ENCODE data around the gene RHBDL3. TPM values are rescaled to one million over a fixed set of nuclear protein-coding genes. Genes with fewer than 3 reads are reported as not detected.
A peak's percentile ranks its signal among the peaks of the same experiment; 100 is the strongest.

The RHBDL3 gene
- total RNA-seq, 1 experiment from 2014 or later, result not detected

DNA sequence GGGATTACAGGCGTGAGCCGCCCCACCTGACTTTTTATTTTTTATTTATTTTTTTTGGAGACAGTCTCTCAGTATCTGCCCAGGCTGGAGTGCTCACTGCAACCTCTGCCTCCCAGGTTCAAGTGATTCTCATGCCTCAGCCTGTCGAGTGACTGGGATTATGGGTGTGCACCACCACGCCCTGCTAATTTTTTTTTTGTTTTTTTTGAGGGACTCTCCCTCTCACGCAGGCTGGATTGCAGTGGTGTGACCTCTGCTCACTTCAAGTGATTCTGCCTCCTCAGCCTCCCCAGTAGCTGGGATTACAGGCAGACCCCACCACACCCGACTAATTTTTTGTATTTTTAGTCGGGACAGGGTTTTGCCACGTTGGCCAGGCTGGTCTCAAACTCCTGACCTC is 92.0 kb downstream of the RHBDL3 start:
- Histone ChIP-seq H3K27ac (no peak overlapping the region), H3K4me3 (no peak overlapping the region), H3K27me3 (ENCODE audit: insufficient read depth, low read depth) (no peaks in the 10 kb centered on the region), H3K36me3 (ENCODE audit: low read depth) (peaks cover 69% of the 10 kb centered on the region), H4K20me1 (ENCODE audit: insufficient read depth) (peaks cover 95% of the 10 kb centered on the region), H3K4me1 (replicated peaks; ENCODE audit: insufficient read depth) (peaks cover 36% of the 10 kb centered on the region), H3K9me2 (ENCODE audit: insufficient read depth) (no peaks in the 10 kb centered on the region), H3F3A (ENCODE audit: insufficient read depth, low read depth) (peaks cover 78% of the 10 kb centered on the region), H2AFZ (no peak overlapping the region), H3K79me2 (ENCODE audit: low read depth) (peaks cover 97% of the 10 kb centered on the region), H3K9me3 (ENCODE audit: insufficient read depth, low read depth) (no peaks in the 10 kb centered on the region), H3K4me2 (no peak overlapping the region)
- POLR2A ChIA-PET (ENCODE audit: unreplicated experiment), result no interaction called here
- TF ChIP-seq, protein P1, sequence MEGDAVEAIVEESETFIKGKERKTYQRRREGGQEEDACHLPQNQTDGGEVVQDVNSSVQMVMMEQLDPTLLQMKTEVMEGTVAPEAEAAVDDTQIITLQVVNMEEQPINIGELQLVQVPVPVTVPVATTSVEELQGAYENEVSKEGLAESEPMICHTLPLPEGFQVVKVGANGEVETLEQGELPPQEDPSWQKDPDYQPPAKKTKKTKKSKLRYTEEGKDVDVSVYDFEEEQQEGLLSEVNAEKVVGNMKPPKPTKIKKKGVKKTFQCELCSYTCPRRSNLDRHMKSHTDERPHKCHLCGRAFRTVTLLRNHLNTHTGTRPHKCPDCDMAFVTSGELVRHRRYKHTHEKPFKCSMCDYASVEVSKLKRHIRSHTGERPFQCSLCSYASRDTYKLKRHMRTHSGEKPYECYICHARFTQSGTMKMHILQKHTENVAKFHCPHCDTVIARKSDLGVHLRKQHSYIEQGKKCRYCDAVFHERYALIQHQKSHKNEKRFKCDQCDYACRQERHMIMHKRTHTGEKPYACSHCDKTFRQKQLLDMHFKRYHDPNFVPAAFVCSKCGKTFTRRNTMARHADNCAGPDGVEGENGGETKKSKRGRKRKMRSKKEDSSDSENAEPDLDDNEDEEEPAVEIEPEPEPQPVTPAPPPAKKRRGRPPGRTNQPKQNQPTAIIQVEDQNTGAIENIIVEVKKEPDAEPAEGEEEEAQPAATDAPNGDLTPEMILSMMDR (conservative IDR thresholded peaks at IDR 0.05), result no peak
- no peak for TF ChIP-seq EZH2 (IDR thresholded peaks at IDR 0.05; ENCODE audit: low read depth)
- CTCF ChIA-PET, result no interaction called here
- BruUV-seq (replicated peaks), result no TSS peak
- DNase-seq, result no peak
- intact Hi-C loops (cut with micrococcal nuclease; ENCODE audit: unreplicated experiment), result no loop called here

DNA sequence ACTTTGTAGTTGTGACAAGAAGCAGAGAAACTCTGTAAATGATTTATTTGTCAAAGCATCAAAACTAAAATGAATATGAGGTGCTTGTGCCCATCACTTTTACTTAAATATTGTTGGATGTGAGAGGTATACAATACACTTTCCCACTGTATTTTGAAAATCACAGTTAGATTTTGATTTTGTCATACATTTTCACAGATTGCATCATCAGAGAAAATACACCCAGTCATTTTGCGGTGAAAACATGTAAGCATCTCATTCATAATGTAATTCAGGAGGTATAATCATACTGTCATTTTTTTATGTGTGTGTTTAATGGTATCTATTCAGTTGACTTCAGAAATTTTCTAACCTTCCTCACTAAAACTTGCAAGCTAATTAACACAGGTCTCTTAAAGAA is 95.6 kb downstream of the RHBDL3 start:
- no peak for DNase-seq
- H4K20me1 ChIP-seq (ENCODE audit: insufficient read depth), result peaks cover 93% of the 10 kb centered on the region
- H3K27ac ChIP-seq, result peak overlapping the region; percentile 21; the same call in 1 of the 2 replicates
- intact Hi-C loops (cut with micrococcal nuclease; ENCODE audit: unreplicated experiment), result no loop called here
- CTCF ChIA-PET, result no interaction called here
- peaks cover 78% of the 10 kb centered on the region for H3K36me3 ChIP-seq (ENCODE audit: low read depth)
- POLR2A ChIA-PET (ENCODE audit: unreplicated experiment), result no interaction called here
- no peaks in the 10 kb centered on the region for H3K9me2 ChIP-seq (ENCODE audit: insufficient read depth)
- no peak overlapping the region for H2AFZ ChIP-seq
- no peaks in the 10 kb centered on the region for H3K9me3 ChIP-seq (ENCODE audit: insufficient read depth, low read depth)
- no peaks in the 10 kb centered on the region for H3K27me3 ChIP-seq (ENCODE audit: insufficient read depth, low read depth)
- H3K4me3 ChIP-seq, result no peak overlapping the region
- H3F3A ChIP-seq (ENCODE audit: insufficient read depth, low read depth), result peaks cover 82% of the 10 kb centered on the region
- no peak for TF ChIP-seq EZH2 (IDR thresholded peaks at IDR 0.05; ENCODE audit: low read depth)
- TF ChIP-seq, protein P1 (conservative IDR thresholded peaks at IDR 0.05), result no peak
- no TSS peak for BruUV-seq (replicated peaks)
- no peak overlapping the region for H3K4me2 ChIP-seq
- H3K4me1 ChIP-seq (replicated peaks; ENCODE audit: insufficient read depth), result peaks cover 7% of the 10 kb centered on the region
- peaks cover 90% of the 10 kb centered on the region for H3K79me2 ChIP-seq (ENCODE audit: low read depth)

DNA sequence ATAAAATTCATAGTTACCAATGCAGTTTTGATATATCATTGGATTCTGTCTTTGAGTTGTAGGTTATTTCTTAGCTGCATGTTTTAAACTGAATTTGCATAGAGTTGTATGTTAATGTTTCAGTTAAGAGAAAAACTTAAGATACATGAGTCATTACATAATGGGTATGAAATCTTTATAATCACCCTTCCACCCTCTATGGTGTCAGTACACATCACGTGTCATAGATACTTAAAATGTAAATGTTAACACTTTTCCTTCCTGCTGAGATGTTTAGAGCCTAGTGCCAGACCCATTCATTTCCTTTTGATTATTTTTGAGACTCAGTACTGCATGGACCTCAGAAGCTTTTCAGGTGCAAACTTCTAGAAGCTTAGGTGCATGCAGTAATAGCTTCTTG is 104.8 kb downstream of the RHBDL3 start:
- H3K36me3 ChIP-seq (ENCODE audit: low read depth), result peaks cover 72% of the 10 kb centered on the region
- no peak overlapping the region for H3K4me2 ChIP-seq
- CTCF ChIA-PET, result no interaction called here
- H3K27me3 ChIP-seq (ENCODE audit: insufficient read depth, low read depth), result no peaks in the 10 kb centered on the region
- no TSS peak for BruUV-seq (replicated peaks)
- no peak overlapping the region for H3K27ac ChIP-seq
- intact Hi-C loops (cut with micrococcal nuclease; ENCODE audit: unreplicated experiment), result no loop called here
- peaks cover 93% of the 10 kb centered on the region for H4K20me1 ChIP-seq (ENCODE audit: insufficient read depth)
- H2AFZ ChIP-seq, result no peak overlapping the region
- peaks cover 51% of the 10 kb centered on the region; the same call in 1 of the 2 replicates for H3K79me2 ChIP-seq (ENCODE audit: low read depth)
- no peak overlapping the region for H3K4me3 ChIP-seq
- no peaks in the 10 kb centered on the region for H3K9me2 ChIP-seq (ENCODE audit: insufficient read depth)
- TF ChIP-seq, protein P1 (conservative IDR thresholded peaks at IDR 0.05), result no peak
- TF ChIP-seq EZH2 (IDR thresholded peaks at IDR 0.05; ENCODE audit: low read depth), result no peak
- peaks cover 64% of the 10 kb centered on the region; the same call in 1 of the 2 replicates for H3F3A ChIP-seq (ENCODE audit: insufficient read depth, low read depth)
- no peaks in the 10 kb centered on the region for H3K4me1 ChIP-seq (replicated peaks; ENCODE audit: insufficient read depth)
- POLR2A ChIA-PET (ENCODE audit: unreplicated experiment), result interaction anchor here (0.6 to 0.7 kb wide), 4 partner anchors 16 to 176 kb away, joined by 3 to 13 read pairs (median 6); no protein-coding TSS in a partner anchor
- no peak for DNase-seq
- H3K9me3 ChIP-seq (ENCODE audit: insufficient read depth, low read depth), result no peaks in the 10 kb centered on the region

Small RNA genes lying within 50 kb of the gene (microRNA-seq; reads per million reads assigned to microRNA genes)
- gene MIR632 (ENCODE audit: borderline number of aligned reads, borderline replicate concordance), result not detected

Other genes starting within 250 kb of the RHBDL3 start
- gene RHOT1, start 123.3 kb upstream of the RHBDL3 start, total RNA-seq (2021), result 20.4 and 28.3 TPM in 2 replicates
- 27.2 and 33.3 TPM in 2 replicates for gene C17orf75, start 76.3 kb downstream of the RHBDL3 start, total RNA-seq (2021)
- gene ZNF207, start 84.3 kb downstream of the RHBDL3 start, total RNA-seq (2021), result 186 and 198 TPM in 2 replicates
- 145 and 149 TPM in 2 replicates for gene PSMD11, start 178.7 kb downstream of the RHBDL3 start, total RNA-seq (2021)
- gene CDK5R1, start 221.2 kb downstream of the RHBDL3 start, total RNA-seq (2021), result 1.8 and 2.1 TPM in 2 replicates

Measured in PC-9 (cell line).